ENCODE results near the gene ZFP82. TPM values are rescaled to one million over a fixed set of nuclear protein-coding genes. Genes with fewer than 3 reads are reported as not detected.

ZFP82 gene
- total and polyA plus RNA-seq, 2 donors (not counting 1 experiment from before 2014, with no cell fraction given), result 5.6 to 9.2 TPM

DNA sequence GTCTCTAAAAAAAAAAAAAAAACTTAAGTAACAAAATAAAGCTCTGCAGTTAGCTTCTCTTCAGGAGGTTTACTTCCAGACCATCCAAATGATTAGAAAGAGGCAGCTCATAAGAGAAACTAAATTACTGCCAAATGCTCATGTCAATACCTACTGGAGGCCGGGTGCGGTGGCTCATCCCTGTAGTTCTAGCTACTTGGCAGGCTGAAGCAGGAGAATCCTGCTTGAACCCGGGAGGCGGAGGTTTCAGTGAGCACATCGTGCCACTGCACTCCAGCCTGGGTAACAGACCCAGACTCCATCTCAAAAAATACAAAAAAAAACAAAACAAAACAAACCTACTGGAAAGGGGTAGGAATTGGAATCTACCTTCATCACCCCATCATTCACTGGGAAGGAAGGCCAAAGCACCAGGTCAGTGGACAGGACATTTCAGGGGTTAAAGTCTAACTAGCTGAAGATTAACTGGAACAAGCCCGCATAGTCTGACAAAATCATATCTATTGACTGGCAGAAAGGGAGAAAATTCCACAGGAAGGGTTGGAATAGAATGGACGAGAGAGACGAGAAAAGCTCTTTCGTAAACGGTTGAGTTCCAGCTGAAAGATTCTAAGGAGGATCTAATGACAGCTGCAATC lies 40.8 kb downstream of the ZFP82 start:
- H3K27ac ChIP-seq (ENCODE audit: insufficient read depth, low read length), result no peak overlapping the region
- peak overlapping the region; percentile 36 to 92 (median 59) for H3K4me3 ChIP-seq (replicated peaks in 1 of 4; ENCODE audit: control extremely low read depth in 1 of 4, insufficient read depth in 1 of 4, low read depth in 3 of 4, low read length in 4 of 4)
- H3K4me2 ChIP-seq (ENCODE audit: extremely low read depth, insufficient read depth, low read length), result peak overlapping the region; percentile 84
- no peak for DNase-seq (ENCODE audit: low read depth in 2 of 2)
- H3K79me2 ChIP-seq (ENCODE audit: control insufficient read depth, insufficient read depth, low read length), result no peaks in the 10 kb centered on the region
- H3K9ac ChIP-seq (ENCODE audit: insufficient read depth, low read length), result no peak overlapping the region
- no peaks in the 10 kb centered on the region for H3K27me3 ChIP-seq (ENCODE audit: control insufficient read depth, insufficient read depth, low read length)
- no peaks in the 10 kb centered on the region for H3K4me1 ChIP-seq (ENCODE audit: control insufficient read depth, extremely low read depth, insufficient read depth, low read length)
- no peak for TF ChIP-seq CTCF (conservative IDR thresholded peaks at IDR 0.05 in 1 of 2, IDR thresholded peaks at IDR 0.05 in 1 of 2; ENCODE audit: low read depth in 1 of 2, low read length in 2 of 2)
- no peak for TF ChIP-seq EZH2 (IDR thresholded peaks at IDR 0.05; ENCODE audit: low read length, missing control alignments)
- no peaks in the 10 kb centered on the region for H4K20me1 ChIP-seq (ENCODE audit: control insufficient read depth, extremely low read depth, insufficient read depth, low read length)
- peak overlapping the region; percentile 63 for H2AFZ ChIP-seq (ENCODE audit: low read length)
- no peaks in the 10 kb centered on the region for H3K36me3 ChIP-seq (ENCODE audit: control insufficient read depth, insufficient read depth, low read length)
- H3K9me3 ChIP-seq (ENCODE audit: control insufficient read depth, insufficient read depth, low read depth, low read length), result no peaks in the 10 kb centered on the region

- H3K4me2 ChIP-seq (ENCODE audit: extremely low read depth, insufficient read depth, low read length), result no peak overlapping the region
- no peaks in the 10 kb centered on the region for H3K27me3 ChIP-seq (ENCODE audit: control insufficient read depth, insufficient read depth, low read length)
Observed at GRCh38 chr19:36373638-36374156, 44.7 kb downstream of the ZFP82 start.

DNA sequence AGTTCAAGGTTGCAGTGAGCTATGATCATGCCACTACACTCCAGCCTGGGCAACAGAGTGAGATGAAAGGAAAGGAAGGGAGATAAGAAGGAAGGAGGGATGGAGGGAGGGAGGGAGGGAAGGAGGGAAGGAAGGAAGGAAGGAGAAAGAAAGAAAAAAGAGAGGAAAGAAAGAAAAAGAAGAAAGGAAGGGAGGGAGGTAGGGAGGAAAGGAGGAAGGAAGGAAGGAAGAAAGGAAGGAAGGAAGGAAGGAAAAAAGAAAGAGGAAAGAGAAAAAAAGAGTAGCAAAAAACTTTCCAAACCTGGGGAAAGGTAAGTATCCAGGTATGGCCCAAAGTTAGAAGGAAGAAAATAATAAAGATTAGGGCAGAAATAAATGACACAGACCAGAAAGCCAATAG lies 46.6 kb downstream of the ZFP82 start:
- Histone ChIP-seq H3K9me3 (ENCODE audit: control insufficient read depth, insufficient read depth, low read depth, low read length) (no peaks in the 10 kb centered on the region), H2AFZ (ENCODE audit: low read length) (no peak overlapping the region), H4K20me1 (ENCODE audit: control insufficient read depth, extremely low read depth, insufficient read depth, low read length) (no peaks in the 10 kb centered on the region), H3K27me3 (ENCODE audit: control insufficient read depth, insufficient read depth, low read length) (no peaks in the 10 kb centered on the region), H3K36me3 (ENCODE audit: control insufficient read depth, insufficient read depth, low read length) (no peaks in the 10 kb centered on the region), H3K4me1 (ENCODE audit: control insufficient read depth, extremely low read depth, insufficient read depth, low read length) (no peaks in the 10 kb centered on the region), H3K4me3 (replicated peaks in 1 of 4; ENCODE audit: control extremely low read depth in 1 of 4, insufficient read depth in 1 of 4, low read depth in 3 of 4, low read length in 4 of 4) (no peak overlapping the region), H3K79me2 (ENCODE audit: control insufficient read depth, insufficient read depth, low read length) (no peaks in the 10 kb centered on the region), H3K27ac (ENCODE audit: insufficient read depth, low read length) (no peak overlapping the region), H3K9ac (ENCODE audit: insufficient read depth, low read length) (no peak overlapping the region), H3K4me2 (ENCODE audit: extremely low read depth, insufficient read depth, low read length) (no peak overlapping the region)
- no peak for DNase-seq (ENCODE audit: low read depth in 2 of 2)
- no peak for TF ChIP-seq CTCF (conservative IDR thresholded peaks at IDR 0.05 in 1 of 2, IDR thresholded peaks at IDR 0.05 in 1 of 2; ENCODE audit: low read depth in 1 of 2, low read length in 2 of 2)
- no peak for TF ChIP-seq EZH2 (IDR thresholded peaks at IDR 0.05; ENCODE audit: low read length, missing control alignments)

More at GRCh38 chr19:36373638-36374156, 44.7 kb downstream of the ZFP82 start:
- Histone ChIP-seq H3K27ac (ENCODE audit: insufficient read depth, low read length) (no peak overlapping the region), H3K79me2 (ENCODE audit: control insufficient read depth, insufficient read depth, low read length) (no peaks in the 10 kb centered on the region), H4K20me1 (ENCODE audit: control insufficient read depth, extremely low read depth, insufficient read depth, low read length) (no peaks in the 10 kb centered on the region), H3K4me1 (ENCODE audit: control insufficient read depth, extremely low read depth, insufficient read depth, low read length) (no peaks in the 10 kb centered on the region), H3K9me3 (ENCODE audit: control insufficient read depth, insufficient read depth, low read depth, low read length) (no peaks in the 10 kb centered on the region), H3K36me3 (ENCODE audit: control insufficient read depth, insufficient read depth, low read length) (no peaks in the 10 kb centered on the region), H2AFZ (ENCODE audit: low read length) (no peak overlapping the region), H3K4me3 (replicated peaks in 1 of 4; ENCODE audit: control extremely low read depth in 1 of 4, insufficient read depth in 1 of 4, low read depth in 3 of 4, low read length in 4 of 4) (no peak overlapping the region), H3K9ac (ENCODE audit: insufficient read depth, low read length) (no peak overlapping the region)
- no peak for DNase-seq (ENCODE audit: low read depth in 2 of 2)
- no peak for TF ChIP-seq CTCF (conservative IDR thresholded peaks at IDR 0.05 in 1 of 2, IDR thresholded peaks at IDR 0.05 in 1 of 2; ENCODE audit: low read depth in 1 of 2, low read length in 2 of 2)
- TF ChIP-seq EZH2 (IDR thresholded peaks at IDR 0.05; ENCODE audit: low read length, missing control alignments), result no peak
